CD4-positive, alpha-beta T cell treated with Interleukin-6 for 4 hours (primary cell): Measurements from ENCODE around the gene HLCS.

Experiments used
- DNase-seq: peaks from one replicate; pipeline ENCODE4 v3.0.0-alpha.2; 2020; ENCODE audit warnings: mixed read lengths

The HLCS gene

DNA sequence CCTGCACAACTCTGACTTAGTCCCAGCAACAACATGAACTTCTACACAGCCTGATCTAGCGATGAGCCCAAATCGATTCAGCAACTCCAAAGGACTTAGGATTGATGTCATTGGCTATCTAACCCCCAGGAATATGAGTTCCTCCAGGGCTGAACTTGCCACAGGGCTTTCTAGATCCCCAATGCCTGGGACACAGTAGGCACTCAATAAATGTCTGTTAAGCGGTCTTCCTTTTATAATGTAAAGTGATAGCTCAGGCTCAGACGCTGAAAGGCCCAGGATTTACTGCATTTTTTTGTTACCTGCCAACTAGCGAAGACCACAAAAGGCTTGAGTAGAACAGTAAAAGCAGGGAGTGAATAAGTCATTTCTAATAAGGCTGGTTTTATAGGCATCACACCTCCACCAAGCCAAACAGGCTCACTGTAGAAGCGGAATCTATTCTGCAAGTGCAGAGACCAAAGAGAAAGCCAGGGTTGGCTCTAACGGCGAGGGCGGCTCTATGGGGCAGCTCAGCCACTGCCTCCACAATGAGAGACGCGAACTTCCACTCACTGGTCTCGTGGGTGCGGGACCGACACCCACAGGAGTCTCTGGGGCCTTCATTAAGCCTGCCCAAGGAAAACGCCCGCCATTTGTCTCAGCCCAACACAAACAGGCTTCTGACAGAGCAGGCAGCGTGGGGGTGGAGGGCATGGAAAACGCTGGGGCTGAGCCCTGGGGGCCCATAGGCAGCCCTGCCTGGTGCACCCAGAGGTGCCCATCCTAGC lies 52.0 kb downstream of the HLCS start:
- DNase-seq, result no peak

DNA sequence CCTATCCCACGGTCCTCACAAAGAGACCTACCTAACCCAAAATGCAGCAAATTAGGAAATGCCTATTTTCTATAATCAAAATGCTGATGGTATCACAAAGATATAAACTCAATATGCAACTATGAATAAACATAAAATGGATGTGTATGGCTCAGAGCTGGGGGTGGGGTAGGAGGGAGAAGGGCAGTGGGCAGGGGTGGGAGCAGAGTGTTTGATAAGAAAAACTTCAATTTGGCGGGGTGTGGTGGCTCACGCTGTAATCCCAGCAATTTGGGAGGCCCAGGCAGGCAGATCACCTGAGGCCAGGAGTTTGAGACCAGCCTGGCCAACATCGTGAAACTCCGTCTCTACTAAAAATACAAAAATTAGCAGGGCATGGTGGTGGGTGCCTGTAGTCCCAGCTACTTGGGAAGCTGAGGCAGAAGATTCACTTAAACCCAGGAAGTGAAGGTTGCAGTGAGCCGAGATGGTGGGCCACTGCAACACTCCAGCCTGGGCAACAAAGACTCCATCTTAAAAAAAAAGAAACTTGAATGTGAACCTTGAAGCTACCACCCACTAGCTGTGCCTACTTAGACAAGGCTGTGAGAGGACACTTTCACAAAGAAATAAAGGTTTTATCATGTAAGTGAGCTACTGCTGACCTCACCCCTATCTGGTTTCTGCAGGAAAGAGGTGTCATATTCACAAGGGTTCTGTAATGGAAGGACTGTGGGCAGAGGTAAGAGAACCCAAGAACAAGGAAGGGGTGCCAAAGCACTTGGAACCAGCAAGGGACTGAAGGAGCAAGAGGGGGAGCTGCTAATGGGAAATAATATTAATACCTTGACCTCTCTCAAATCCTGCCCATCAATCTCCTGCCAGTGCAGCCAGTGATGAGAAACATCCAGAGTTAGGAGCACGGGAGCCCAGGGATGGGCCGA lies 53.0 kb downstream of the HLCS start:
- no peak for DNase-seq

DNA sequence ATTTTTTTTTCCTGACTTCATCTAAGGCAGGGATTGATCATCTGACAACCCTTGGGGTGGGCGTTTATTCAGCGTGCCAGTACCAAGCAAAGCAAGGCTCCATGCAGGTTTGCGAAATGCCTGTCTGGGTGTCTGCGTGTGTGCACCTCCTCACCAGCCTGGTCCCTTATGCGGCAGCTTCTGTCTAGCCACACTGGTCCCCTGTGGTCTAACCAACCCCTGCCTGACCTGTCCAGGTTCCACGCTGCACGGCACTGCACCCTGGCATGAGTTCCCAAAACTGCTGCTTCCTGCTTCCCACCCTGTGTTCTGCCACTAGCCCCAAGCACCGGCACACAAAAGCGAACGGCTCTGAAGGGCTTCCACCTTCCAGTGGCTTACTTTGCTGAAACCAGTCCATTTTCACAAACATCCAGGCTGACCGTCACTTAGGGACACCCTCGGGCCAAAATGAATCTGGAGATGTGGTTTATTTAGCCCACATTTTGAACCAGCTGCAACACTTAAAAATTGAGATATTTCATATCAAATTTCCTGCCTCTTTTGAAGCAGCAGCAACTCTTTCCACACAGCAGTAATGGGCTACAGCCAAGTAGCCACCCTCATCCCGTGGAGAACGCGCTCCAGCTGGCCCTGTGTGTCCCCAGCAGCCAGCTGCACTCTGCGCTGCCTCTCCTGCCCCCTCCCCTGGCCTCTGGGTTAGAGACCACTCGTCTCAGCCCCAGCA lies 55.7 kb downstream of the HLCS start:
- DNase-seq, result no peak

DNA sequence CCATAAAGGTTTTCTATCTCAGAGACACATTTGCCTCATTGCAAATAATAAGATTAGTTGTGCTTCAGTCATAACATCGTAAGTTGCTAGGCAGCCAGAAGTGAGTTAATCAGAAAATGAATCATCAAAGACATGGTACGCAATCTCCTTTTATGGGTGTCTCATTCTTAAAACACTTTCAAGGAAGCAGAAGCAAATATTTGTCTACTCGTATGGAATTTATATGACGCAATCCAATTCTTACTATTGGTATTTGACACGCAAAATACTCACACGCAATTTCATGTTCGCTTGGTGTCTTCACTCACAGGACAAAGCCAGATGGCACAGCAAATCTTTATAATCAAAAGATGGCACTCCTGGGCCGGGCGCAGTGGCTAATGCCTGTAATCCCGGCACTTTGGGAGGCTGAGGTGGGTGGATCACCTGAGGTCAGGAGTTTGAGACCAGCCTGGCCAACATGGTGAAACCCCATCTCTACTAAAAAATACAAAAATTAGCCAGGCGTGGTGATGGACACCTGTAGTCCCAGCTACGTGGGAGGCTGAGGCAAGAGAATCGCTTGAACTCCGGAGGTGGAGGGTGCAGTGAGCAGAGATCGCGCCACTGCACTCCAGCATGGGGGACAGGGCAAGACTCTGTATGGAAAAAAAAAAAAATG lies 56.4 kb downstream of the HLCS start:
- DNase-seq, result no peak

DNA sequence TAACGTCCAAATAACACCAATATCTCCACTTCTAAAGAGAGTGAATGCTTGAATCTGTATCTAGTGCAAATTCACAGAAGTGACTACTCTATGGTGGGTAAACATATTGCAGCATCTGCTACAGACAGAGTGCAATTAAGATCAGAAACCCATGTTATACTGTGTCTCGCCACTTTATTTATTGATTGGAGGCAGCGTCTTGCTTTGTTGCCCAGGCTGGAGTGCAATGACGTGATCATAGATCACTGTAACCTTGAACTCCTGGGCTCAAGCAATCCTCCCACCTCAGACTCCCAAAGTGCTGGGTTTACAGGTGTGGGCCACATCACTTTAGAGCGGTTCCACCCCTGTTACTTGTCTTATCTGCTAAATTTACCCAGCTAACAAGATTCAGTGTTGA lies 57.0 kb downstream of the HLCS start:
- no peak for DNase-seq

DNA sequence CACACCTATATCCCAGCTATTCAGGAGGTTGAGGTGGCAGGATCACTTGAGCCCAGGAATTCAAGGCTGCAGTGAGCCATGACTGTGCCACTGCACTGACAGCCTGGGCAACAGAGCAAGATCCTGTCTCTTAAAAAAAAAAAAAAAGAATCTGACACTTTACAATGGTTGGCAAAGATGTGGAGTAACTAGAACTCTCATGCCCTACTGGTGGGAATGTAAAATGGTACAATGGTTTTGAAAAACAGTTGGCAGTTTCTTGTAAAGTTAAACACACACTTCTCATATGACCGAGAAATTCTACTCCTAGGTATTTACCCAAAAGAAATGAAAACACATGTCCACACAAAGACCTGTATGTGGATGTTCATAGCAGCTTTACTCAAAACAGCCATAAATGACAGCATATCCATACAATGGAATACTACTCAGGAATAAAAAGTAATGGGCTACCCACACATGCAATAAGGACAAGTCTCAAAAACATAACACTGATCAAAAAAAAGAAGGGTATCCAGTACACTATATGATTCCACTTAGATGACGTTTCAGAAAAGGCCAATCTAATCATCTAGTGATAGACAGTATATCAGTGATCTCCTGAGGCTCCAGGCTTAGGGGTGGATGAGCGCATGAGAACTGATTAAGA lies 58.1 kb downstream of the HLCS start:
- no peak for DNase-seq

DNA sequence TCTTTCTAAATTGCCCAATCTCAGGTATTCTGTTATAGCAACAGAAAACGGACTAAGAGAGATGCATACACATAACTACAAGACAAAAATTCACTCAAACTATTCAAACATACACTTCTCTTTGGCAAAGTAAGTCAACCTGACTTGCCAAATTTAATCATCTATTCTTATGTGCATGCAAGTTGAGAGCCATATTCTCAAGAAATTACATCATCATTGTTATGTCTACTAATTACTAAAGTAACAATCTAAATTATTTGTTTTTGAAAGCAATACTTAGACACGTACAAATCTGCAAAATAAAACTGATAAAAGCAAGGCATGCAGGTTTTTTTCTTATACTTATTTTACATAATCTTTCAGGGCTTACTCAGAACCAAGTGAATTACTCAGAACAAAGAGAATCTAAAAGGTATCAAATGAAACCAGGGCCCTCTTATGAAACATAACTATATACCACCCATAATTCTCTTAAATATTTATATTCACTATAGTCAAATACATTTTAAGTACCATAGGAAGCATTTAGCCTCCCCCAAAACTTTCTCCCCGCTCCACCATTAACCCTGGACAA lies 62.3 kb downstream of the HLCS start:
- DNase-seq, result no peak

DNA sequence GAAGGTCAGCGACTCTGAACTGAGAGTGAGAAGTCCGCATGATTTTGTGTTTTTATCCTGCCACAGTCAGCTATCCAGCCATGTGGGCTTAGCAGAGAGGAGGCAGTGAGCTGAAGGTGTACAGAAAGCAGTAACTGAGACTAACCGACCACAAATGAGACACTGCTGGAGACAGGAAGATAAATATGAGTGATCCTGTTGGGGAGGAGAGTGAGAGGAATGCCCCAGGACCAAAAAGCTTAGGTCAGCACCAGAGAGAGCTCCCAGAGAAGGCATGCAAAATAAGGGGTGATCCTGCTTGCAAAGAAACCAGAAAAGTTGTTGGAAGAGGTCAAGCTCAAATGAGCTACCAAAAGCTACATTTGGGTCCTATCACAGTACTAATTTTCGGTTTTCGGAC lies 63.7 kb downstream of the HLCS start:
- no peak for DNase-seq

DNA sequence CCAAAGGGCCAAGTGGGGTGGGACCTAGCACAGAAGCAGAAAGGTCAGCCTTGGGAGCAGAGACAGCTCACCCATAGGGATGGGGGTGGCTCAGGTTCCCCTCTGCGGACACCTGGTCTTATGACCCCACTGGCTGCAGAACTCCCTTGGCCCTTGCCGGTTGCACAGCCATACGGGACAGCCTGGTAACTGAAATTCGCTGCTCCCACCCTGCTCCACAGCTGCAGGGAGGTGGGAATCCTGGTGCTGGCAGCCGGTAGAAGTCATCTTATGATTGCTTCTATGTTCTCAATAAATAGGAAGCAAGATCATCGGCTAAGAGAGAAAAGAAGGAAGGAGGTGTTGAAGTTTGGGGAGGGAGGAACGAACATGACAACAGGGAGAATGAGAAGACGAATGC lies 64.1 kb downstream of the HLCS start:
- no peak for DNase-seq

DNA sequence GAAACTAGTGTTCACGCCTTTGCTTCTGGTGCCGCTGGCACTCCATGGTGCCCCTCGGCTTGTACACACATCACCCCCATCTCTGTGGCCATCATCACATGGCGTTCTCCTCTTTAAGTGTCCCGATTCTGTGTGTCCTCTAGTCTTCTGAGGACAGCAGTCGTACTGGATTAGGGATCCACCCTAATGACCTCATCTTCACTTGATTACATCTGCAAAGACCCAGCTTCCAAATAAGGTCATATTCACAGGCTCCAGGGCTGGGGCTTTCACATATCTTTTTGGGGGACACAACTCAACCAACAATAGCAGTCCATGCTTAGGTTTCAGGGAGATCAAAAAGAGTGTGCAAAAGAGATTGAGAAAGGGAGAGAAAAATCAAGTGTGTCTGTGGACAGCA lies 64.9 kb downstream of the HLCS start:
- no peak for DNase-seq

DNA sequence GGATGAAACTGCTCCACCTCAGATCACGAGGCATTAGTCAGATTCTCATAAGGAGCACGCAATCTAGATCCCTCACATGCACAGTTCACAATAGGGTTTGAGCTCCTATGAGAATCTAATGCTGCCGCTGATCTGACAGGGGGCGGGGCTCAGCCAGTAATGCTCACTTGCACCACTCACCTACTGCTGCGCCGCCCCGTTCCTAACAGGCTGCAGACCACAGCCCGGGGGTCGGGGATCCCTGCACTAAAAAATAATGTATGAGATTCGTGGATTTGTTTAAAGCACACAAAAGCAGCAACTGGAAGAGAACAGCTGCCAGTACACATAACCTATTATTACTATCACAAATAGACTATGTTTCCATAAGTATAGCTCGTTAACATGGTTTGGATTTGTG lies 72.9 kb downstream of the HLCS start:
- DNase-seq, result no peak

DNA sequence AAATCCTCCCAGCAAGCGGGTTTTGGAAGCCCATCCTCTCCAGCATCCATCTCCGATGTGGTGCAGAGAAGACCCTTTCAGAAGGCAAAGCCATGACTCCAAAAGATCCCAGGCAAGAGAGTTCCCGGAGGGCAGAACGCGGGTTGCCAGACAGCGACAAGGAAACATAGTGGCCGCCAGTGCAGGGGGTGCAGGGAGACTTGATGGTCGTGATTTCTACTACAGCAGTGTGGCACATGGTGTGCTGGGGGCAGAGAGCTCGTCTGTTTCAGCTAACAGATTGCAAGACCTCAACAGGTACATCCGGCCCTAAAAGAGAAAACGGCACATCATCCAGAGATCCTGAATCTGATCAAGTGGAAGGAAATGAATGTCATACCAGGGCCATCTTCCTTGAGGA lies 74.3 kb downstream of the HLCS start:
- no peak for DNase-seq

DNA sequence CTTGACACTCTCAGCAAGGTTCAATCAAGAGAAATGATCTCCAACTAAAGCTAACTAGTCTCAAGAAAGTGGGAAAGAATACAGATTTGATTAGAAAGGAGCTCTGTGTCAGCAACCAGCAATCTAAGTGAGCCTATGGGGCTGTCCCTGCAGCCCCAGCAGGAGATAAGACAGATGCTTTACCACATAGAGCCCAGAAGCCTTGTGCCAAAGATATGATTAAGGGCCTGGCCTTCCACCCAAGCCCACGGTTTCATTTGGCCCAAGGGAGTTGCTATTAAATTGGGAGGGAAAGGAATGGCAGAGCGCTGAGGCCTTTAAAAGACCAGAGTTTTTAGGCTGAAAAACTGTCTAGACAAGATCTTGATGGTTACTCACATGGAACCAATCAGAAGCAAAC lies 74.8 kb downstream of the HLCS start:
- DNase-seq, result no peak

DNA sequence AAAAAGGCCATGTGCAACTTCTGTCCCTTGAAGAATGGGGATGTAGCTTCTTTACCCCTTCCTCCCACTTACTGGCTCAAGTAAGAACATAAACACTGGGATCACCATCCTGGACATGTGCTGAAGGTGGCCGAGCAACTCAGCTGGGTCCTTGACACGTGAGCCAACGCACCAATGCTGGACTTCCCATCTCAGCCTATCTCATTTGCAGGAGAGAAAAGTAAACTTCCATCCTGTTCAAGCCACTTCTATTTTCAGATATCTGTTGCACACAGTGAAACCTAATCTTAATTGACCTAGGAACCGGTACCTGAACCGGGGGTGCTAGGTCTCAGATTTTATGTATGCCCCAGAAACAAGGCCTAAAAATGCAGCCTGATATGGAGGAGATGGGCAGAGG lies 75.3 kb downstream of the HLCS start:
- DNase-seq, result no peak

DNA sequence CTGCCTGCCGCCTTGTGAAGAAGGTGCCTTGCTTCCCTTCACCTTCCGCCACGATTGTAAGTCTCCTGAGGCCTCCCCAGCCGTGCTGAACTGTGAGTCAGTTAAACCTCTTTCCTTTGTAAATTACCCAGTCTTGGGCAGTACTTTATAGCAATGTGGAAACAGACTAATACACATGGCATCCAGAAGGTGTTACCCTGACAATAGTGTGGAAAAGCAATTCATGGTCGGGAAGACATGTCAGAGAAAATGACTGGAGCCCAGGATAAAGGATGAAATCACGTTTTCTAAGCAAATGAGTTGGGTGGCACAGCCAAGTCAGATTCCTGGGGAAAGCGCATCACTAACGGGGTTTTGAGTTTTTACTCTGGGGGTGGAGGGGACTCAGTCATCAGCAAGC lies 76.4 kb downstream of the HLCS start:
- no peak for DNase-seq

DNA sequence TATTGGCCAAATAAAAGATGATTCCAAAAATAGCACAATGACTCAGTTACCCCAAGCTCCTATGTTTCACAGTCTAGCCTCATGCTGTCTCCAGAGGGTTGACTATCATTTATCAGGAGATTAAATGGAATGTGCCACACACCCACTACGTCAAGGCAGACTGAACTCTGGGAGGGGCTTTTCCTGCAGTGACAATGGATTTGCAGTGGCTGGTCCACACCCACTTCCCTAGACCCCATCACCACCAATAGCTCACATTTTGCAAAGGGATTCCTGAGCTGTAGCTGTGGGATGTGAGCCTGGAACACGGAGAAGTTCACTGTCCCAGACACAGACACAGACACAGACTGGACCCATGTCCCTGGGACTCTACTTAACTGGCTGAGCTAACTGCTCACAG lies 77.1 kb downstream of the HLCS start:
- DNase-seq, result no peak

DNA sequence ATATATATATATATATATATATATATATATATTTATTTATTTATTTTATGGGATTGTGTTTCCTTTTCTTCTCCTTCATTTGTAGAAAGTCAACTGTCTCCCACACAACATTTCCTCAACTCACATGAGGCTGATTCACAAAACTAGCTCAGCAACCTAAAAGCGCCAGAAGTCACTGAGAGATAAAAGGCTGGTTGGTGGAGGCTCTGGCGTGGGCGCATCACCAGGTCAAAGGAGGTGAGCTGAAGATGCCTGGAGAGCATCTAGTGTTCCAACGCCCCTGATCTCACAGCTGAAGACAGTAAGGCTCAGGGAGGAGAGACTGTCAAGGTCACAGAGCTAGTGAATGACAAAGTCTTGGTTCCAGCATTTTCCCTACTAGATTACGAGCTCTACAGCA lies 78.0 kb downstream of the HLCS start:
- DNase-seq, result no peak

DNA sequence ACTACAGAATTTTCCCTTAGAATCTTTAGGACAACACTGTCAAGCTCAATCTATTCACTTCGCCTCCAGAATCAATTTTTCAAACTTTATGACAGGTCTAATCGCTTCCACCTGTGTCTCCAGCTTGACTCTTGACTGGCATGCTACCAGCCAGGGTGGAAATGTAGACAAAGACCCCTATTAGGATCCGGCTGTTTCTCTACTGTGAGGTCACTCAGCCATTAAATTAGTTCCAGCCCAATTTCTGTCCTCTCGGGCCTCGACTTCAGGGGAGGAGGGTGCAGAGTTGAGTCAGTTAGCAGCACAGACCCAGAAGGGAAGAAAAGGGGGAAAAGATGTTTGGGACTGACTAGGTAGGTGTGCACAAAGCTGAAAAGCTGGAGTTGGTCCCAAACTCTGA lies 78.5 kb downstream of the HLCS start:
- DNase-seq, result no peak

DNA sequence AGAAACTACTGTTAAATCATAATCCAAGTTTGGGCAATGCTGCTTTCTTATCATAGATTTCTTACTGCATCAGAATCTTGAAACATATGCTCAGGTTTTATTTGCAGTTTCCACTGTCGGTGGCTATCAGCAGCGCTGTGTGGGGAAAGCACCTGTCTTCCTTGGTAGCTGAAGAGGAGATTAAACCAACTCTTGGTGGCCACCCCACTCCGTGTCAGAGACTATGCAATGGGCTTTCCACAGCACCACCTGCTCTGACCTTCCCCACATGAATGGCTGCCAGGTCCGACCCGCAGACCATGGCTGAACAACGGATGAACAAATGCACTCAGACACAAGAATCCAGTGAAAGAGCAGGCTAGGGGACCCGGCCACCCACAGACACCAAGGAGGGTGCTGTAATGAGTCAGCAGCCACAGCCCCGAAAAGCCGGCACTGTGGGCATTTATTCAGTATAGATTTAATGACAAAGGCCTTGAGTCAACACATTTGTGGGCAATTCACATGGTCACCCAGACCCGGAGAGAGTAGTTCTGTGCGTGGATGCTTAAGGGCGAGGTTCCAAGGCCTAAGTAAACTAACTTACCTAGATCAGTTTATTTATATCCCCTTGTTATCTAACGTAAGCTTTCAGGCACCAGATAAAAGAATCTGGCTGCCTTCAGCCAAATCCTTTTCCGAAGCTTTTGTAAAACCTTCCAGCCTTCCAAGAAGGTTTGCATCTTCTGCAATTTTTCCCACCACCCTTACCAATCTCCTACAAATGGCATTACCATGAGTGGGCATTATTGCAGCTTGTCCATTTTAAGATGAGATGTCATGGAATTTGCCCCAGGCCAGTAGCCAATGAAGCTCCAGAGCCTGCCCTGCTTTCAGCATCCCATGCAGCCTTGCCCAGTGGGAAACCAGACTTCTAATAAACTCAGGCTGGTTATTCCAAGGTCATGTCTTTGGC lies 82.7 kb downstream of the HLCS start:
- no peak for DNase-seq

DNA sequence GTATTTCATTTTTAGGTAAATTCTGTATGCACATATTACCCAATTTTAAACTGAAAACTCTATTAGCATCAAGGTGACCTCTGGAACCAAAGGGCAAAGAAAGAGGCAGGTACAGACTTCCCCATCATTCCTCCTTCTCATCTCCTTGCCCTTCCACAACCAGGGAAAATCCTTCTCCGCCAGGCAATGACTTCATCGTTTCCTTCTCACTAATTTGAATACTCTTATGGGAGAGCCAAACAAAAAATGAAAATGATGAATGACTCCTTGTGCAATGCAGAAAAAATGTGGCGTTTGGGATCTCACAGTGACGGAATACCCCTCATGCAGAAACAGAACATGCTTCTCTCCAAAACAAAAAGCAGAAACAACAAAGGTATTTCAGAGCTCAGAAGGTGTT lies 83.7 kb downstream of the HLCS start:
- DNase-seq, result no peak

DNA sequence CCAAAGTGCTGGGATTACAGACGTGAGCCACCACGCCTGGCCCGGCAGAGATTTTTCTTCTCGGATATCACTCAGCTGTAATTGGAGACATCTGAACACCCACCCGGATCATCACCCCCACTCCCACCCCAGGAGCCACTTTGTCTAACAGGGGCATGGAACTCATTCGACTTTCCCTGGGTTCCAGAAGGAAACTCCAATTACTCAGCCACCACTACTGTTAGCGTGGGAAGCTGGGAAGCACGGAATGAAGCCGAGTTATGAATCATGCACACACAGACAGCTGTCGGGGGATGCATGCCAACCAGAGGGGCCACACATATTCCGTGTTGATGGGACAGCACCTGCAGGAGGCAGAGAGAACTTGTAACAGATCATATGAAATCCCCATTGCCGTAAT lies 85.2 kb downstream of the HLCS start:
- no peak for DNase-seq
